OCI-LY7 (cell line): ENCODE data around the gene CDC5L.

Experiments
- EZH2phosphoT487 ChIP-seq: fragments of 200-600 bp; sonication (generic); IDR thresholded peaks from 2 replicates; pipeline ENCODE4 v1.6.1; 2018; ENCODE audit warnings: low read depth, borderline replicate concordance, mild to moderate bottlenecking, mixed run types, antibody characterized with exemption, low read length, moderate library complexity, mixed read lengths
- TF ChIP-seq, protein P1 (sequence below): fragments of 200-600 bp; sonication (generic); conservative IDR thresholded peaks from 2 replicates; pipeline ENCODE4 v1.5.1; 2014; ENCODE audit warnings: mild to moderate bottlenecking, antibody characterized with exemption, low read length, moderate library complexity, mixed read lengths

DNA sequence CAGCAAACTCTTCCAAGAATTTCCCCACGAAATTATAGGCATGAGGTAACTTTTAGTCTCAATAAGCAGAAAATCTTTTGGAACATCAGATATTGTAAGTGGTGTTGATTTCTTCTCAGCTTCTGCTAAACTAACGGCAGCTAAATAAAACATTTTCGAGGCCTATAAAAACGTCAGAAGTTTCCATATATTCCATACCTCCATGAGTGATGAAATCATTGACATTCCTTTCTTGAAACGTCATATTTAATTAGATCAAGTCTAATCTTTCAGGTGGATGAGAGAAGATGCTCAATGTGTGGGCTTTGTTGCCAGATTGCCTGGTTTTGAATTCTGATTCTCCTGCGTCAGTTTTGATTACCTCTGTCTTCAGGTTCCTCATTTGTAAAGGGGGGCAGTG is 81.3 kb downstream of the CDC5L start:
- TF ChIP-seq, protein P1, sequence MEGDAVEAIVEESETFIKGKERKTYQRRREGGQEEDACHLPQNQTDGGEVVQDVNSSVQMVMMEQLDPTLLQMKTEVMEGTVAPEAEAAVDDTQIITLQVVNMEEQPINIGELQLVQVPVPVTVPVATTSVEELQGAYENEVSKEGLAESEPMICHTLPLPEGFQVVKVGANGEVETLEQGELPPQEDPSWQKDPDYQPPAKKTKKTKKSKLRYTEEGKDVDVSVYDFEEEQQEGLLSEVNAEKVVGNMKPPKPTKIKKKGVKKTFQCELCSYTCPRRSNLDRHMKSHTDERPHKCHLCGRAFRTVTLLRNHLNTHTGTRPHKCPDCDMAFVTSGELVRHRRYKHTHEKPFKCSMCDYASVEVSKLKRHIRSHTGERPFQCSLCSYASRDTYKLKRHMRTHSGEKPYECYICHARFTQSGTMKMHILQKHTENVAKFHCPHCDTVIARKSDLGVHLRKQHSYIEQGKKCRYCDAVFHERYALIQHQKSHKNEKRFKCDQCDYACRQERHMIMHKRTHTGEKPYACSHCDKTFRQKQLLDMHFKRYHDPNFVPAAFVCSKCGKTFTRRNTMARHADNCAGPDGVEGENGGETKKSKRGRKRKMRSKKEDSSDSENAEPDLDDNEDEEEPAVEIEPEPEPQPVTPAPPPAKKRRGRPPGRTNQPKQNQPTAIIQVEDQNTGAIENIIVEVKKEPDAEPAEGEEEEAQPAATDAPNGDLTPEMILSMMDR: no peak
- no peak for TF ChIP-seq EZH2phosphoT487
